Pericardium fibroblast (primary cell): Measurements from ENCODE around the gene DSE. TPM values are rescaled to one million over a fixed set of nuclear protein-coding genes. Genes with fewer than 3 reads are reported as not detected.

ENCODE experiments used
- total RNA-seq: library from RNA; depleted of rRNA; stranded (reverse); fragments of >200 nt; gene quantifications from 2 replicates; pipeline ENCODE4 v1.2.3, GENCODE V29; 2015

Gene DSE
- total RNA-seq, result 36.8 and 44.2 TPM in 2 replicates

DNA sequence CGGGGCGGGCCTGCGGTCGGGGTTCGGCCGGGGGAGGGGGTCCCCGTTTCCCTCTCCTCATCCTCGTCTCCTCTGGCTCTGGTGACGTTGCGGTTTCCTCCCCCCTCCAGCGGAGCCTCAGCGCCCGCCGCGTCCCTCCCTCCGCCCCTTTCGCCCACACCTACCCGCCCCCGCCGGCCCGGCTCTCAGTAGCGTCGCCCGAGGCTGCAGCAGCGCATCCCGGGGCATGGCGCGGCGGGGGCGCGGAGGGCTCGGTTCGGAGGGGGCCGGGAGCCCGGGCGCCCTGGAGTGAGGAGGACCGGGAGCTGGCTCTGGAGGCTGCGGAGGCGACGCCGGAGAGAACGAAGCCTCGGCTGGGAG lies at the start of gene DSE:
Gene DSE (plus strand): TSS at position 188 of the 360 bp plus-strand sequence. CDS start 28,304 bp downstream, outside the sequence.

GRCh38 chr6:116461331-116461931 lies 90.7 kb downstream of the DSE start, which contains the start of gene CALHM6:
Gene CALHM6 (plus strand): TSS chr6:116461375. CDS start chr6:116461930, 555 bp downstream.

Other genes starting within 250 kb of the DSE start
- under 0.01 TPM in 1 of 2 replicates, not detected in the other for gene COL10A1, start 244.8 kb upstream of the DSE start, total RNA-seq
- gene TSPYL4, start 116.9 kb upstream of the DSE start, total RNA-seq, result 5.4 and 14.6 TPM in 2 replicates
- gene TSPYL1, start 91.0 kb upstream of the DSE start, total RNA-seq, result 45.6 and 48.0 TPM in 2 replicates
- 0.68 and 1.8 TPM in 2 replicates for gene CALHM6, start 90.4 kb downstream of the DSE start, total RNA-seq
- 1.4 and 4.2 TPM in 2 replicates for gene CALHM5, start 140.7 kb downstream of the DSE start, total RNA-seq
- gene TRAPPC3L, start 174.7 kb downstream of the DSE start, total RNA-seq, result 0.47 TPM in 1 of 2 replicates, not detected in the other
- gene CALHM4, start 182.8 kb downstream of the DSE start, total RNA-seq, result not detected in 2 replicates
- 28.8 and 33.4 TPM in 2 replicates for gene RWDD1, start 200.6 kb downstream of the DSE start, total RNA-seq
- gene RSPH4A, start 245.5 kb downstream of the DSE start, total RNA-seq, result 1.1 TPM in 1 of 2 replicates, not detected in the other